NCI-H2081 treated with DMSO at 0.1 percent for 48 hours (cell line): ENCODE results near the gene ST6GALNAC2.

Experiments
- DNase-seq: peaks from one replicate; lab custom pipeline; 2025; lab: John Stamatoyannopoulos, UW

The ST6GALNAC2 gene

GRCh38 chr17:76599694-76600460, 14.2 kb upstream of the ST6GALNAC2 start:
- DNase-seq: no peak

GRCh38 chr17:76598004-76598439, 12.4 kb upstream of the ST6GALNAC2 start:
- DNase-seq: no peak

GRCh38 chr17:76597156-76598003, 11.7 kb upstream of the ST6GALNAC2 start:
- no peak for DNase-seq

GRCh38 chr17:76594690-76595089, 9.0 kb upstream of the ST6GALNAC2 start:
- no peak for DNase-seq

GRCh38 chr17:76593959-76594358, 8.3 kb upstream of the ST6GALNAC2 start:
- no peak for DNase-seq

GRCh38 chr17:76593384-76593826, 7.7 kb upstream of the ST6GALNAC2 start:
- DNase-seq: no peak

- no peak for DNase-seq
Observed at GRCh38 chr17:76588182-76588581, 2.5 kb upstream of the ST6GALNAC2 start.

- no peak for DNase-seq
Observed at GRCh38 chr17:76586741-76587487, 1.3 kb upstream of the ST6GALNAC2 start.

GRCh38 chr17:76585033-76585648, 519 bp downstream of the ST6GALNAC2 start:
- no peak for DNase-seq

- no peak for DNase-seq
Observed at GRCh38 chr17:76584427-76585032, 1.1 kb downstream of the ST6GALNAC2 start.

GRCh38 chr17:76582660-76583059, 3.0 kb downstream of the ST6GALNAC2 start:
- no peak for DNase-seq

GRCh38 chr17:76581515-76581914, 4.1 kb downstream of the ST6GALNAC2 start:
- DNase-seq: no peak

GRCh38 chr17:76579281-76579680, 6.4 kb downstream of the ST6GALNAC2 start:
- no peak for DNase-seq

- no peak for DNase-seq
Observed at GRCh38 chr17:76578376-76578775, 7.3 kb downstream of the ST6GALNAC2 start.

- DNase-seq: no peak
Observed at GRCh38 chr17:76577876-76578275, 7.8 kb downstream of the ST6GALNAC2 start.

GRCh38 chr17:76576189-76576588, 9.5 kb downstream of the ST6GALNAC2 start:
- no peak for DNase-seq

GRCh38 chr17:76575570-76575969, 10.1 kb downstream of the ST6GALNAC2 start:
- DNase-seq: no peak

GRCh38 chr17:76574166-76574565, 11.5 kb downstream of the ST6GALNAC2 start:
- no peak for DNase-seq

GRCh38 chr17:76573096-76573495, 12.6 kb downstream of the ST6GALNAC2 start:
- DNase-seq: no peak

GRCh38 chr17:76572201-76572910, 13.3 kb downstream of the ST6GALNAC2 start:
- DNase-seq: no peak
